ENCODE measurements around the gene B3GAT1. TPM values are rescaled to one million over a fixed set of nuclear protein-coding genes. Genes with fewer than 3 reads are reported as not detected.

The B3GAT1 gene
- total RNA-seq, 1 experiment from 2014 or later = not detected

DNA sequence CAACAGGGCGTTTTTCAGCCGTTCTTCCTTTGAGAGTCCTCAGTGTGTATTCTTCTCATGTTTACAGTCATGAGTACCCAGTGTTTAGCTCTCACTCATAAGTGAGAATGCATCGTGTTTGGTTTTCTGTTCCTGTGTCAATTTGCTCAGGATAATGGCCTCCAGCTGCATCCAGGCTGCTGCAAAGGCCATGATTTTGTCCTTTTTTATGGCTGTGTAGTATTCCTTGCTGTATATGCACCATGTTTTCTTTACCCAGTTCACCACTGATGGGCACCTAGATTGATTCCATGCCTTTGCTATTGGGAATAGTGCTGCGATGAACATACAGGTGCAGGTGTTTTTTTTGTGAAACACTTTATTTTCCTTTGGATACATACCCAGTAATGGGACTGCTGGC lies 23.5 kb downstream of the B3GAT1 start (continued):
- no peak for TF ChIP-seq CEBPB (IDR thresholded peaks at IDR 0.05; ENCODE audit: low read depth)
- TF ChIP-seq TCF7L2 (IDR thresholded peaks at IDR 0.05; ENCODE audit: borderline replicate concordance, extremely low read depth, insufficient read depth, insufficient read length) = no peak
- TF ChIP-seq, protein P1, sequence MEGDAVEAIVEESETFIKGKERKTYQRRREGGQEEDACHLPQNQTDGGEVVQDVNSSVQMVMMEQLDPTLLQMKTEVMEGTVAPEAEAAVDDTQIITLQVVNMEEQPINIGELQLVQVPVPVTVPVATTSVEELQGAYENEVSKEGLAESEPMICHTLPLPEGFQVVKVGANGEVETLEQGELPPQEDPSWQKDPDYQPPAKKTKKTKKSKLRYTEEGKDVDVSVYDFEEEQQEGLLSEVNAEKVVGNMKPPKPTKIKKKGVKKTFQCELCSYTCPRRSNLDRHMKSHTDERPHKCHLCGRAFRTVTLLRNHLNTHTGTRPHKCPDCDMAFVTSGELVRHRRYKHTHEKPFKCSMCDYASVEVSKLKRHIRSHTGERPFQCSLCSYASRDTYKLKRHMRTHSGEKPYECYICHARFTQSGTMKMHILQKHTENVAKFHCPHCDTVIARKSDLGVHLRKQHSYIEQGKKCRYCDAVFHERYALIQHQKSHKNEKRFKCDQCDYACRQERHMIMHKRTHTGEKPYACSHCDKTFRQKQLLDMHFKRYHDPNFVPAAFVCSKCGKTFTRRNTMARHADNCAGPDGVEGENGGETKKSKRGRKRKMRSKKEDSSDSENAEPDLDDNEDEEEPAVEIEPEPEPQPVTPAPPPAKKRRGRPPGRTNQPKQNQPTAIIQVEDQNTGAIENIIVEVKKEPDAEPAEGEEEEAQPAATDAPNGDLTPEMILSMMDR (IDR thresholded peaks at IDR 0.05 in 2 of 3, conservative IDR thresholded peaks at IDR 0.05 in 1 of 3; ENCODE audit: borderline replicate concordance in 1 of 3, insufficient read depth in 1 of 3, low read depth in 2 of 3, low read length in 2 of 3) = no peak
- TF ChIP-seq, protein P2, sequence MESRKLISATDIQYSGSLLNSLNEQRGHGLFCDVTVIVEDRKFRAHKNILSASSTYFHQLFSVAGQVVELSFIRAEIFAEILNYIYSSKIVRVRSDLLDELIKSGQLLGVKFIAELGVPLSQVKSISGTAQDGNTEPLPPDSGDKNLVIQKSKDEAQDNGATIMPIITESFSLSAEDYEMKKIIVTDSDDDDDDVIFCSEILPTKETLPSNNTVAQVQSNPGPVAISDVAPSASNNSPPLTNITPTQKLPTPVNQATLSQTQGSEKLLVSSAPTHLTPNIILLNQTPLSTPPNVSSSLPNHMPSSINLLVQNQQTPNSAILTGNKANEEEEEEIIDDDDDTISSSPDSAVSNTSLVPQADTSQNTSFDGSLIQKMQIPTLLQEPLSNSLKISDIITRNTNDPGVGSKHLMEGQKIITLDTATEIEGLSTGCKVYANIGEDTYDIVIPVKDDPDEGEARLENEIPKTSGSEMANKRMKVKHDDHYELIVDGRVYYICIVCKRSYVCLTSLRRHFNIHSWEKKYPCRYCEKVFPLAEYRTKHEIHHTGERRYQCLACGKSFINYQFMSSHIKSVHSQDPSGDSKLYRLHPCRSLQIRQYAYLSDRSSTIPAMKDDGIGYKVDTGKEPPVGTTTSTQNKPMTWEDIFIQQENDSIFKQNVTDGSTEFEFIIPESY (IDR thresholded peaks at IDR 0.05; ENCODE audit: extremely low read depth, insufficient replicate concordance, low read length) = no peak

DNA sequence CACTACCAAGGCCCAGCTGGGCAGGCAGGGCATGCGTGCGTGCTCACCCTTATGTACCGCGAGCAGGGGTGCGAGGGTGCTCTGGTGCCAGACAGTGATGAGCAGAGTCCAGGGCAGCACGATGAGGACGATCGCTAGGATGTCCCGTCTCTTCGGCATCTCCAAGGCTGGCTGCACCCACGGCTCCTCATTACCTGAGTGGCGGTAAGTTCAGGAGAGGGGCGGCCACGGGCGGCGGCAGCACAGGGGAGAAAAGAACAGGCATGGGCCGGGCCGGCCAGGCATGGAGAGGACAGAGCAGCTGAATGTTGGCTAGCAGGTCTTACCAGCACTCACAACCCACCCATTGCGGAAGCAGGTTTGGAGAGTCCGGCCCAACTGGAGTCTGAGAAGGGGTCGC lies 24.5 kb downstream of the B3GAT1 start:
- POLR2A ChIA-PET = no interaction called here
- BruUV-seq (replicated peaks) = no TSS peak
- Histone ChIP-seq H3K9ac (ENCODE audit: low read length) (no peak overlapping the region), H3K79me2 (ENCODE audit: insufficient read depth, low read length) (no peaks in the 10 kb centered on the region), H3K4me3 (replicated peaks in 1 of 2; ENCODE audit: low read depth in 1 of 2, low read length in 2 of 2) (no peak overlapping the region), H3K27me3 (ENCODE audit: insufficient read depth, low read length) (no peaks in the 10 kb centered on the region), H3K36me3 (ENCODE audit: control insufficient read depth in 1 of 2, insufficient read depth in 2 of 2, low read length in 2 of 2) (no peaks in the 10 kb centered on the region), H3K27ac (ENCODE audit: low read depth, low read length) (no peak overlapping the region), H3K4me2 (ENCODE audit: low read length) (no peak overlapping the region), H3K9me2 (ENCODE audit: insufficient read depth) (no peaks in the 10 kb centered on the region), H4K20me1 (ENCODE audit: insufficient read depth) (no peaks in the 10 kb centered on the region), H3K4me1 (ENCODE audit: control insufficient read depth in 1 of 2, insufficient read depth in 2 of 2, low read length in 2 of 2) (no peaks in the 10 kb centered on the region), H2AFZ (ENCODE audit: low read depth, low read length, poor library complexity, severe bottlenecking) (no peak overlapping the region), H3K9me3 (ENCODE audit: control insufficient read depth in 1 of 2, insufficient read depth in 1 of 2, low read depth in 1 of 2, low read length in 2 of 2) (no peaks in the 10 kb centered on the region)
- ATAC-seq = no peak
- CTCF ChIA-PET = no interaction called here
- no peak for DNase-seq (ENCODE audit: low read depth, low spot score)
- TF ChIP-seq YY1 (IDR thresholded peaks at IDR 0.05; ENCODE audit: extremely low read depth, insufficient replicate concordance, low read depth, low read length) (no peak), POLR2AphosphoS5 (IDR thresholded peaks at IDR 0.05; ENCODE audit: low read depth, low read length) (no peak), EZH2phosphoT487 (IDR thresholded peaks at IDR 0.05; ENCODE audit: borderline replicate concordance) (no peak), ELF1 (IDR thresholded peaks at IDR 0.05; ENCODE audit: borderline replicate concordance, low read depth) (no peak), ZNF274 (IDR thresholded peaks at IDR 0.05; ENCODE audit: low read depth, low read length) (no peak), CBX3 (IDR thresholded peaks at IDR 0.05; ENCODE audit: low read depth) (no peak), POLR2A (IDR thresholded peaks at IDR 0.05; ENCODE audit: borderline replicate concordance, extremely low read depth, insufficient read depth, insufficient read length) (no peak)
- TF ChIP-seq, protein P3, sequence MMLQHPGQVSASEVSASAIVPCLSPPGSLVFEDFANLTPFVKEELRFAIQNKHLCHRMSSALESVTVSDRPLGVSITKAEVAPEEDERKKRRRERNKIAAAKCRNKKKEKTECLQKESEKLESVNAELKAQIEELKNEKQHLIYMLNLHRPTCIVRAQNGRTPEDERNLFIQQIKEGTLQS (IDR thresholded peaks at IDR 0.05) = no peak
- intact Hi-C loops (cut with micrococcal nuclease) = no loop called here
- RAD21 ChIA-PET (ENCODE audit: low non-redundant PET in 1 of 2, low total read pairs in 2 of 2, uncharacterized antibody in 2 of 2, unreplicated experiment in 2 of 2) = no interaction called here

All from HCT116 (cell line).